Measurements from ENCODE around the gene GSG1L.

GRCh38 chr16:28087140-28087660 is 23.7 kb upstream of the GSG1L start:
- TF ChIP-seq CTCF (optimal IDR thresholded peaks at IDR 0.05 in 1 of 3, IDR thresholded peaks at IDR 0.05 in 1 of 3, conservative IDR thresholded peaks at IDR 0.05 in 1 of 3; ENCODE audit: extremely low read depth in 1 of 3, insufficient read depth in 2 of 3, low read length in 3 of 3), result no peak
- TF ChIP-seq EZH2 (IDR thresholded peaks at IDR 0.05; ENCODE audit: low read length), result no peak

Measured in keratinocyte (primary cell).